Liver (tissue), 9 donors: ENCODE measurements around the gene TENT4A. TPM values are rescaled to one million over a fixed set of nuclear protein-coding genes. Genes with fewer than 3 reads are reported as not detected.

ENCODE experiments used
- DNase-seq: peaks from one replicate; pipeline ENCODE4 v3.0.0-alpha.2; 2017; ENCODE audit warnings: low spot score
- H3K27ac ChIP-seq, 2 donors: one replicate each; pipeline ENCODE4 v1.7.0; 2013; ENCODE audit warnings: inconsistent platforms in 2 of 2, low read length in 2 of 2, control low read depth in 1 of 2, low read depth in 1 of 2, mild to moderate bottlenecking in 1 of 2
- H3K27me3 ChIP-seq, 4 donors: one replicate each; pipeline versions ENCODE4 v1.6.1 to v1.7.0; 2013; ENCODE audit warnings: low read length in 3 of 4, inconsistent platforms in 1 of 4, mild to moderate bottlenecking in 1 of 4, moderate library complexity in 1 of 4; ENCODE audit not compliant: control insufficient read depth in 4 of 4, insufficient read depth in 4 of 4
- H3K36me3 ChIP-seq, 4 donors: one replicate each; pipeline versions ENCODE4 v1.6.1 to v1.7.0; 2013; ENCODE audit warnings: low read length in 3 of 4, mild to moderate bottlenecking in 3 of 4, low read depth in 1 of 4, moderate library complexity in 1 of 4; ENCODE audit not compliant: control insufficient read depth in 4 of 4, insufficient read depth in 3 of 4
- H3K4me1 ChIP-seq, 4 donors: one replicate each; pipeline versions ENCODE4 v1.6.1 to v1.7.0; 2013; ENCODE audit warnings: low read length in 3 of 4, mild to moderate bottlenecking in 3 of 4, moderate library complexity in 1 of 4; ENCODE audit not compliant: control insufficient read depth in 4 of 4, insufficient read depth in 4 of 4
- H3K4me3 ChIP-seq, 3 donors: one replicate each; pipeline versions ENCODE4 v1.6.1 to v1.7.0; 2013; ENCODE audit warnings: low read length in 3 of 3, control low read depth in 1 of 3, low read depth in 1 of 3, mild to moderate bottlenecking in 1 of 3
- H3K9ac ChIP-seq, 2 donors: one replicate each; pipeline ENCODE4 v1.7.0; 2013; ENCODE audit warnings: low read length in 2 of 2, mild to moderate bottlenecking in 2 of 2, moderate library complexity in 2 of 2, control low read depth in 1 of 2, low read depth in 1 of 2
- H3K9me3 ChIP-seq, 4 donors: one replicate each; pipeline versions ENCODE4 v1.6.1 to v1.7.0; 2013; ENCODE audit warnings: low read length in 3 of 4; ENCODE audit not compliant: control insufficient read depth in 4 of 4
- ATF3 ChIP-seq: IDR thresholded peaks from 2 replicates; pipeline ENCODE4 v1.6.1; 2016; ENCODE audit warnings: antibody characterized with exemption
- CTCF ChIP-seq: fragments of 150-350 bp; IDR thresholded peaks from 2 replicates; pipeline ENCODE4 v1.5.1; 2017; ENCODE audit warnings: improper control_type of control experiment, low read depth, low read length; ENCODE audit not compliant: missing input control
- EGR1 ChIP-seq, 2 donors: IDR thresholded peaks; 2 replicates each; pipeline ENCODE4 v1.6.1; 2016 to 2018; ENCODE audit warnings: antibody characterized with exemption in 2 of 2, low read depth in 2 of 2
- FOXA1 ChIP-seq: IDR thresholded peaks from 2 replicates; pipeline ENCODE4 v1.6.1; 2016; ENCODE audit warnings: antibody characterized with exemption
- FOXA2 ChIP-seq: IDR thresholded peaks from 2 replicates; pipeline ENCODE4 v1.6.1; 2016; ENCODE audit warnings: antibody characterized with exemption
- GABPA ChIP-seq, 2 donors: IDR thresholded peaks in 1 of 2; conservative IDR thresholded peaks in 1 of 2; 2 replicates each; pipeline ENCODE4 v1.6.1; 2016; ENCODE audit warnings: antibody characterized with exemption in 2 of 2, mild to moderate bottlenecking in 1 of 2, moderate library complexity in 1 of 2
- HNF4A ChIP-seq, 2 donors: conservative IDR thresholded peaks; 2 replicates each; pipeline ENCODE4 v1.6.1; 2016; ENCODE audit warnings: antibody characterized with exemption in 2 of 2, mild to moderate bottlenecking in 2 of 2
- HNF4G ChIP-seq: IDR thresholded peaks from 2 replicates; pipeline ENCODE4 v1.6.1; 2016; ENCODE audit warnings: antibody characterized with exemption
- JUND ChIP-seq, 2 donors: IDR thresholded peaks; 2 replicates each; pipeline ENCODE4 v1.6.1; 2016; ENCODE audit warnings: antibody characterized with exemption in 2 of 2
- MAX ChIP-seq: IDR thresholded peaks from 2 replicates; pipeline ENCODE4 v1.6.1; 2016; ENCODE audit warnings: antibody characterized with exemption
- NR2F2 ChIP-seq: IDR thresholded peaks from 2 replicates; pipeline ENCODE4 v1.6.1; 2016; ENCODE audit warnings: antibody characterized with exemption
- RAD21 ChIP-seq, 2 donors: IDR thresholded peaks; 2 replicates each; pipeline ENCODE4 v1.6.1; 2016; ENCODE audit warnings: antibody characterized with exemption in 2 of 2, mild to moderate bottlenecking in 2 of 2
- REST ChIP-seq: IDR thresholded peaks from 2 replicates; pipeline ENCODE4 v1.6.1; 2016; ENCODE audit warnings: antibody characterized with exemption, mild to moderate bottlenecking
- RXRA ChIP-seq, 2 donors: IDR thresholded peaks; 2 replicates each; pipeline ENCODE4 v1.6.1; 2017 to 2018; ENCODE audit warnings: antibody characterized with exemption in 2 of 2, mild to moderate bottlenecking in 1 of 2
- SP1 ChIP-seq: IDR thresholded peaks from 2 replicates; pipeline ENCODE4 v1.6.1; 2018; ENCODE audit warnings: antibody characterized with exemption, mild to moderate bottlenecking
- TAF1 ChIP-seq: conservative IDR thresholded peaks from 2 replicates; pipeline ENCODE4 v1.6.1; 2016; ENCODE audit warnings: antibody characterized with exemption, mild to moderate bottlenecking
- YY1 ChIP-seq: IDR thresholded peaks from 2 replicates; pipeline ENCODE4 v1.6.1; 2016; ENCODE audit warnings: antibody characterized with exemption, mild to moderate bottlenecking
- ZBTB33 ChIP-seq: IDR thresholded peaks from 2 replicates; pipeline ENCODE4 v1.6.1; 2016; ENCODE audit warnings: antibody characterized with exemption
- WGBS: extraction: QIAGEN DNeasy Blood & Tissue Kit; methylation state at CpG from one replicate; pipeline ENCODE4 v1.1.7; 2013; 5-methylcytosine and 5-hydroxymethylcytosine counted together
- polyA plus RNA-seq, 2 donors: library from polyadenylated mRNA; stranded (reverse) in 1 of 2; unstranded in 1 of 2; fragments of 200-250 nt in 1 of 2; fragments of >200 nt in 1 of 2; fragmentation: Nextera tagmentation in 1 of 2; extraction: Ambion mirVana in 1 of 2; gene quantifications; one replicate each; pipeline versions ENCODE4 v1.2.1 to v1.2.3, GENCODE V29; 2013 to 2015
- total RNA-seq, 2 donors: library from RNA; depleted of rRNA; stranded (reverse); fragments of >200 nt; gene quantifications; one replicate each; pipeline ENCODE4 v1.2.3, GENCODE V29; 2014
- donor health status: healthy.
- donor health status: healthy.
- donor health status: healthy.
- donor health status: healthy.
- donor health status: healthy.

Gene TENT4A
- total and polyA plus RNA-seq, 4 donors = 3.9 to 15.1 (median 8.1) TPM

GRCh38 chr5:6707852-6708251 is 5.4 kb upstream of the TENT4A start:
- Histone ChIP-seq H3K27ac (no peak overlapping the region), H3K27me3 (no peaks in the 10 kb centered on the region)
- WGBS = 85% methylated on average over 6 of the region's 6 CpGs

More at GRCh38 chr5:6707852-6708251, 5.4 kb upstream of the TENT4A start:
- no peaks in the 10 kb centered on the region for H3K36me3 ChIP-seq
- no peak overlapping the region for H3K4me3 ChIP-seq
- TF ChIP-seq SP1 (no peak), CTCF (no peak), REST (no peak), FOXA1 (no peak), ATF3 (no peak), NR2F2 (no peak), FOXA2 (no peak), RAD21 (IDR thresholded peaks at IDR 0.05) (no peak), MAX (no peak), RXRA (IDR thresholded peaks at IDR 0.05) (no peak), GABPA (IDR thresholded peaks at IDR 0.05 in 1 of 2, conservative IDR thresholded peaks at IDR 0.05 in 1 of 2) (no peak), ZBTB33 (no peak), JUND (IDR thresholded peaks at IDR 0.05) (no peak), TAF1 (no peak), HNF4A (conservative IDR thresholded peaks at IDR 0.05) (no peak), HNF4G (no peak), EGR1 (IDR thresholded peaks at IDR 0.05; ENCODE audit: low read depth in 2 of 2) (no peak), YY1 (no peak)
- H3K4me1 ChIP-seq = peaks cover 0 to 8% (median under 1%) of the 10 kb centered on the region in 4 donors
- no peak for DNase-seq
- no peak overlapping the region for H3K9ac ChIP-seq
- no peaks in the 10 kb centered on the region for H3K9me3 ChIP-seq
